ENCODE data around the gene TENM4.

The TENM4 gene

GRCh38 chr11:79331203-79331901 lies 109.5 kb downstream of the TENM4 start:
- no peaks in the 10 kb centered on the region for H3K9me3 ChIP-seq (ENCODE audit: control insufficient read depth, insufficient read depth, low read depth, low read length)
- no peaks in the 10 kb centered on the region for H3K36me3 ChIP-seq (ENCODE audit: control insufficient read depth in 2 of 2, insufficient read depth in 1 of 2, low read length in 2 of 2)
- ChIA-PET POLR2A (no interaction called here), CTCF (no interaction called here)
- H3K4me1 ChIP-seq (ENCODE audit: control insufficient read depth, insufficient read depth, low read length): no peaks in the 10 kb centered on the region
- H3K27ac ChIP-seq (ENCODE audit: extremely low read depth, low read depth, low read length): no peak overlapping the region
- TF ChIP-seq ZNF146 (tag by site-specific recombination; IDR thresholded peaks at IDR 0.05): no peak
- peak; percentile 93 for TF ChIP-seq ZIC2 (tag by site-specific recombination; IDR thresholded peaks at IDR 0.05)
- TF ChIP-seq REPIN1 (tag by site-specific recombination; IDR thresholded peaks at IDR 0.05; ENCODE audit: low read depth): no peak
- H3K4me3 ChIP-seq (ENCODE audit: low read depth, low read length): no peak overlapping the region

- POLR2A ChIA-PET: no interaction called here
- TF ChIP-seq BCL11A (tag by site-specific recombination; IDR thresholded peaks at IDR 0.05; ENCODE audit: low read depth) (no peak), ZNF837 (tag by site-specific recombination; IDR thresholded peaks at IDR 0.05) (no peak), ZNF558 (tag by site-specific recombination; IDR thresholded peaks at IDR 0.05) (no peak), MEIS1 (CRISPR knock-in tag; IDR thresholded peaks at IDR 0.05; ENCODE audit: borderline replicate concordance) (no peak), ZNF747 (tag by site-specific recombination; IDR thresholded peaks at IDR 0.05) (no peak), ZFP3 (tag by site-specific recombination; IDR thresholded peaks at IDR 0.05; ENCODE audit: low read depth) (no peak), ZNF354C (tag by site-specific recombination; IDR thresholded peaks at IDR 0.05; ENCODE audit: borderline replicate concordance, low read depth) (no peak), ZNF311 (tag by site-specific recombination; IDR thresholded peaks at IDR 0.05; ENCODE audit: borderline replicate concordance) (no peak), ZNF155 (tag by site-specific recombination; IDR thresholded peaks at IDR 0.05) (no peak), ZNF548 (tag by site-specific recombination; IDR thresholded peaks at IDR 0.05) (no peak), HOXC10 (CRISPR knock-in tag; IDR thresholded peaks at IDR 0.05) (no peak)
- Histone ChIP-seq H3K27ac (ENCODE audit: extremely low read depth, low read depth, low read length) (no peak overlapping the region), H3K36me3 (ENCODE audit: control insufficient read depth in 2 of 2, insufficient read depth in 1 of 2, low read length in 2 of 2) (no peaks in the 10 kb centered on the region), H3K9me3 (ENCODE audit: control insufficient read depth, insufficient read depth, low read depth, low read length) (no peaks in the 10 kb centered on the region), H3K4me3 (ENCODE audit: low read depth, low read length) (no peak overlapping the region), H3K4me1 (ENCODE audit: control insufficient read depth, insufficient read depth, low read length) (no peaks in the 10 kb centered on the region)
- CTCF ChIA-PET: no interaction called here
Measured at GRCh38 chr11:79330651-79331050, 110.2 kb downstream of the TENM4 start.

GRCh38 chr11:79329561-79329960 lies 111.3 kb downstream of the TENM4 start:
- no peak overlapping the region for H3K4me3 ChIP-seq (ENCODE audit: low read depth, low read length)
- no peaks in the 10 kb centered on the region for H3K4me1 ChIP-seq (ENCODE audit: control insufficient read depth, insufficient read depth, low read length)
- CTCF ChIA-PET: interaction anchor here (0.6 to 0.7 kb wide), 2 partner anchors 100 to 1590 kb away, joined by 4 read pairs; no protein-coding TSS in a partner anchor
- H3K27ac ChIP-seq (ENCODE audit: extremely low read depth, low read depth, low read length): no peak overlapping the region
- H3K36me3 ChIP-seq (ENCODE audit: control insufficient read depth in 2 of 2, insufficient read depth in 1 of 2, low read length in 2 of 2): no peaks in the 10 kb centered on the region
- no peaks in the 10 kb centered on the region for H3K9me3 ChIP-seq (ENCODE audit: control insufficient read depth, insufficient read depth, low read depth, low read length)
- POLR2A ChIA-PET: no interaction called here
- TF ChIP-seq TSHZ1 (tag by site-specific recombination; IDR thresholded peaks at IDR 0.05; ENCODE audit: borderline replicate concordance) (no peak), REPIN1 (tag by site-specific recombination; IDR thresholded peaks at IDR 0.05; ENCODE audit: low read depth) (no peak), SP3 (tag by site-specific recombination; IDR thresholded peaks at IDR 0.05) (no peak), ZNF664 (tag by site-specific recombination; IDR thresholded peaks at IDR 0.05) (no peak), FEZF1 (tag by site-specific recombination; IDR thresholded peaks at IDR 0.05) (no peak), KLF8 (tag by site-specific recombination; IDR thresholded peaks at IDR 0.05) (no peak), ZSCAN5A (tag by site-specific recombination; IDR thresholded peaks at IDR 0.05) (no peak), GLIS2 (tag by site-specific recombination; IDR thresholded peaks at IDR 0.05) (no peak), ZNF341 (tag by site-specific recombination; IDR thresholded peaks at IDR 0.05; ENCODE audit: low read depth) (no peak), GFI1B (tag by site-specific recombination; IDR thresholded peaks at IDR 0.05) (no peak), HOXC10 (CRISPR knock-in tag; IDR thresholded peaks at IDR 0.05) (no peak), ZNF585B (tag by site-specific recombination; IDR thresholded peaks at IDR 0.05) (no peak), ZNF777 (tag by site-specific recombination; IDR thresholded peaks at IDR 0.05; ENCODE audit: borderline replicate concordance) (no peak), ZNF843 (tag by site-specific recombination; IDR thresholded peaks at IDR 0.05) (no peak), ZNF292 (tag by site-specific recombination; IDR thresholded peaks at IDR 0.05; ENCODE audit: borderline replicate concordance, low read depth) (no peak), ZNF324 (tag by site-specific recombination; IDR thresholded peaks at IDR 0.05) (no peak)
